Erythroblast (primary cell): ENCODE data around the gene SRD5A2.

Experiments
- GATA1 ChIP-seq: IDR thresholded peaks from 2 replicates; pipeline ENCODE4 v1.6.1; 2011; ENCODE audit warnings: low read depth, mild to moderate bottlenecking, control low read depth, low read length, moderate library complexity
- POLR2A ChIP-seq: IDR thresholded peaks from 2 replicates; pipeline ENCODE4 v1.6.1; 2011; ENCODE audit warnings: mild to moderate bottlenecking, low read length

GRCh38 chr2:31511376-31511775 lies 69.4 kb downstream of the SRD5A2 start:
- TF ChIP-seq POLR2A (no peak), GATA1 (no peak)
